A673 (cell line): Measurements from ENCODE around the gene ENTPD5. TPM values are rescaled to one million over a fixed set of nuclear protein-coding genes. Genes with fewer than 3 reads are reported as not detected.

Source experiments
- BruUV-seq: library from RNA; stranded (reverse); fragments of 400-500 nt; replicated peaks from 2 replicates; lab custom pipeline; 2021; lab: Mats Ljungman, UMichigan
- CTCF ChIA-PET: fragments of 300-600 bp; sonication (Branson Sonifier 250); formaldehyde crosslinking; loops from one replicate; lab custom pipeline; 2022; ENCODE audit warnings: antibody characterized with exemption; lab: Charles Lee
- POLR2A ChIA-PET: fragments of 300-600 bp; sonication (Branson Sonifier 250); formaldehyde crosslinking; loops from one replicate; lab custom pipeline; 2022; ENCODE audit warnings: antibody characterized with exemption; ENCODE audit not compliant: low non-redundant PET; lab: Charles Lee
- DNase-seq: peaks from one replicate; pipeline ENCODE4 v3.0.0-alpha.2; 2015; ENCODE audit warnings: low spot score
- H3K27ac ChIP-seq: fragments of 200-600 bp; sonication (generic); 2 replicates; pipeline ENCODE4 v1.5.1; 2016; ENCODE audit warnings: mixed run types, low read depth, mild to moderate bottlenecking, mixed read lengths, antibody characterized with exemption, low read length; ENCODE audit not compliant: poor library complexity, severe bottlenecking
- H3K27me3 ChIP-seq: fragments of 200-600 bp; sonication (generic); replicated peaks from 2 replicates; pipeline ENCODE4 v1.6.1; 2017; ENCODE audit warnings: mixed run types, low read depth, mild to moderate bottlenecking, mixed read lengths, antibody characterized with exemption, low read length; ENCODE audit not compliant: insufficient read depth, poor library complexity
- H3K36me3 ChIP-seq: fragments of 200-600 bp; sonication (generic); 2 replicates; pipeline ENCODE4 v1.6.1; 2016; ENCODE audit warnings: mixed run types, mild to moderate bottlenecking, mixed read lengths, antibody characterized with exemption, low read length; ENCODE audit not compliant: insufficient read depth, poor library complexity, severe bottlenecking
- H3K4me1 ChIP-seq: fragments of 200-600 bp; sonication (generic); 2 replicates; pipeline ENCODE4 v1.6.1; 2017; ENCODE audit warnings: mixed run types, mild to moderate bottlenecking, mixed read lengths, antibody characterized with exemption, low read length; ENCODE audit not compliant: insufficient read depth, poor library complexity, severe bottlenecking
- H3K4me3 ChIP-seq: fragments of 200-600 bp; sonication (generic); 2 replicates; pipeline ENCODE4 v1.5.1; 2016; ENCODE audit warnings: low read depth, mixed run types, mild to moderate bottlenecking, mixed read lengths, low read length; ENCODE audit not compliant: poor library complexity, severe bottlenecking
- H3K9me3 ChIP-seq: fragments of 200-600 bp; sonication (generic); 2 replicates; pipeline ENCODE4 v1.6.1; 2016; ENCODE audit warnings: mixed run types, low read depth, mild to moderate bottlenecking, mixed read lengths, antibody characterized with exemption, low read length; ENCODE audit not compliant: poor library complexity, severe bottlenecking
- EZH2 ChIP-seq: fragments of 200-600 bp; sonication (generic); IDR thresholded peaks from 2 replicates; pipeline ENCODE4 v1.6.1; 2017; ENCODE audit warnings: borderline replicate concordance, low read depth, mild to moderate bottlenecking, mixed read lengths, antibody characterized with exemption, low read length; ENCODE audit not compliant: poor library complexity, severe bottlenecking
- intact Hi-C: fragments of 100-400 bp; cut with micrococcal nuclease; formaldehyde crosslinking; loops from one replicate; pipeline ENCODE4 v1.10.0; 2022; ENCODE audit not compliant: unreplicated experiment
- total RNA-seq: library from RNA; stranded (reverse); gene quantifications from 2 replicates; pipeline ENCODE4 v1.2.3, GENCODE V29; 2021
- TF ChIP-seq, protein P1 (sequence below): fragments of 300-800, 200-600 bp; sonication (generic); conservative IDR thresholded peaks from 2 replicates; pipeline ENCODE4 v1.5.1; 2017; ENCODE audit warnings: low read depth, mild to moderate bottlenecking, antibody characterized with exemption, low read length, moderate library complexity, mixed read lengths

The ENTPD5 gene
- total RNA-seq, 1 experiment from 2014 or later, result 14.6 TPM

DNA sequence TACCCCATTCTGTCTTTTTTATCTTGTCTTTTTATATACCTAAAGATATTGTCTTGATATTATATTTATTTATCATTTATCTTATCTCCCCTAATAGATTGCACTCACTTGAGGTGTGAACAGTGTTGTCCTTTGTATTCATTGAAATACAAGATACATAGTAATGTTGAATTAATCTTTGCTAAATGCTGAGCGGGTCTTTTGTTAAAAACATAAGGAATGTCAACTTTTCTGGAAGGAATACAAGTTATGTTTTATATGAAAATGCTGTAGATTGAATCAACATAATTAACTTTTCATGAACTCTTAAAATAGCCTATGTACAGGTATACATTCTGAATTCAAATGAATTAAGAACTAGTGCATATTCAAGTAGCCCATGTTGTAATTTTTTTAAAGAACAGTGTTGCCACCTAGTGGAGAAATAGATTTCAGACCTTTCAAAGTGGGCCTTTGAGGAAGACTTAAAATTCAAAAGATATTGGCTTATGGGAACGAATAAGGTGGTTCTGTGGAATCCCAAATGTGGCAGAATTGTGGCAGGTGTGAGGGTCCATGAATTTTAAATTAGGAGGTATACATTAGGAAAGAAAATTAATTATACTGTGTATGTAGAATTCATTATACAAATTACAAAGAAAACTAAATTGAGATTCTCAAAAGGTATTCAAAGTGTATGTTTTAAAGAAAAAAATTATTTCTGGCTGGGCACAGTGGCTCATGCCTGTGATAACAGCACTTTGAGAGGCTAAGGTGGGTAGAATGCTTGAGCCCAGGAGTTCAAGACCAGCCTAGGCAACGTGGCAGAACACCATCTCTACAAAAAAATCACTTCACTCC is 19.2 kb upstream of the ENTPD5 start:
- intact Hi-C loops, result loop anchor here (2.0 to 5.0 kb wide), 2 partner anchors 309 to 531 kb away; no protein-coding TSS in a partner anchor
- peak; percentile 79 for DNase-seq
- Histone ChIP-seq H3K4me1 (no peaks in the 10 kb centered on the region), H3K4me3 (no peak overlapping the region), H3K36me3 (no peaks in the 10 kb centered on the region), H3K27ac (no peak overlapping the region), H3K27me3 (no peaks in the 10 kb centered on the region), H3K9me3 (no peaks in the 10 kb centered on the region)
- ChIA-PET POLR2A (no interaction called here), CTCF (interaction anchor here (0.6 kb wide), 1 partner anchor 187 kb away, joined by 6 read pairs; the partner anchor contains the start of gene PTGR2)
- TF ChIP-seq, protein P1, sequence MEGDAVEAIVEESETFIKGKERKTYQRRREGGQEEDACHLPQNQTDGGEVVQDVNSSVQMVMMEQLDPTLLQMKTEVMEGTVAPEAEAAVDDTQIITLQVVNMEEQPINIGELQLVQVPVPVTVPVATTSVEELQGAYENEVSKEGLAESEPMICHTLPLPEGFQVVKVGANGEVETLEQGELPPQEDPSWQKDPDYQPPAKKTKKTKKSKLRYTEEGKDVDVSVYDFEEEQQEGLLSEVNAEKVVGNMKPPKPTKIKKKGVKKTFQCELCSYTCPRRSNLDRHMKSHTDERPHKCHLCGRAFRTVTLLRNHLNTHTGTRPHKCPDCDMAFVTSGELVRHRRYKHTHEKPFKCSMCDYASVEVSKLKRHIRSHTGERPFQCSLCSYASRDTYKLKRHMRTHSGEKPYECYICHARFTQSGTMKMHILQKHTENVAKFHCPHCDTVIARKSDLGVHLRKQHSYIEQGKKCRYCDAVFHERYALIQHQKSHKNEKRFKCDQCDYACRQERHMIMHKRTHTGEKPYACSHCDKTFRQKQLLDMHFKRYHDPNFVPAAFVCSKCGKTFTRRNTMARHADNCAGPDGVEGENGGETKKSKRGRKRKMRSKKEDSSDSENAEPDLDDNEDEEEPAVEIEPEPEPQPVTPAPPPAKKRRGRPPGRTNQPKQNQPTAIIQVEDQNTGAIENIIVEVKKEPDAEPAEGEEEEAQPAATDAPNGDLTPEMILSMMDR, result peak; percentile 75
- TF ChIP-seq EZH2, result no peak
- no TSS peak for BruUV-seq

DNA sequence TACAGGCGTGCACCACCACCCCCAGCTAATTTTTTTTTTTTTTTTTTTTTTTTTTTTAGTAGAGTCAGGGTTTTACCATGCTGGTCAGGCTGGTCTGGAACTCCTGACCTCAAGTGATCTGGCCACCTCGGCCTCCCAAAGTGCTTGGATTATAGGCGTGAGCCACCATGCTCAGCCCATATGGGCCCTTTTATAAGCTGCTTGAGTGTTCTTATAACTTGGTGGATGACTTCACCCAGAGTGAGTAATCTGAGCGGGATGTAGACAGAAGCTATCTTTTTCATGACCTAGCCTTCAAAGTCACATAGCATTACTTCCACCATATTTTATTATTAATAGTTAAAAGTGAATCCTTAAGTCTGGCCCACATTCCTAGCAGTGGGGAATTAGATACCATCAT is 16.5 kb upstream of the ENTPD5 start:
- ChIA-PET POLR2A (no interaction called here), CTCF (interaction anchor here (0.6 kb wide), 1 partner anchor 128 kb away, joined by 4 read pairs; no protein-coding TSS in a partner anchor)
- Histone ChIP-seq H3K4me1 (no peaks in the 10 kb centered on the region), H3K27me3 (no peaks in the 10 kb centered on the region), H3K27ac (no peak overlapping the region), H3K36me3 (no peaks in the 10 kb centered on the region), H3K9me3 (no peaks in the 10 kb centered on the region), H3K4me3 (no peak overlapping the region)
- TF ChIP-seq, protein P1, result no peak
- TF ChIP-seq EZH2, result no peak
- no peak for DNase-seq
- BruUV-seq, result no TSS peak
- intact Hi-C loops, result loop anchor here (5.0 kb wide), 1 partner anchor 528 kb away; no protein-coding TSS in a partner anchor

DNA sequence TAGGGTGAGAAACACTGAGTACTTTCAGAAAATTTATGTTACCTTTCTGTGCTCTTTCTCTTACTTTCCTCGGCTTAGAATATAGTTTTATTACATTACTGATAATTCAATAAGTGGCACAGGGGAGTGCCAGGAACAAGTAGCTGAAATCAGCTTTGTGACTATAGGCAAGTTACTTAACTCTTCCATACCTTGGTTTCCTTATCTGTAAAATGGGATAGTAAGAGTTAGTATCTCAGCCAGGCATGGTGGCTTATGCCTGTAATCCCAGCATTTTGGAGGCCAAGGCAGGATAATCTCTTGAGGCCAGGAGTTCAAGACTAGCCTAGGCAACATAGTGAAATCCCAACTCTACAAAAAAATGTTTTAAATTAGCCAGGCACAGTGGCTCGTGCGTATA is 15.5 kb upstream of the ENTPD5 start:
- Histone ChIP-seq H3K36me3 (no peaks in the 10 kb centered on the region), H3K4me1 (no peaks in the 10 kb centered on the region), H3K4me3 (no peak overlapping the region), H3K9me3 (no peaks in the 10 kb centered on the region), H3K27ac (no peak overlapping the region), H3K27me3 (no peaks in the 10 kb centered on the region)
- DNase-seq, result no peak
- TF ChIP-seq, protein P1, result no peak
- no peak for TF ChIP-seq EZH2
- POLR2A ChIA-PET, result no interaction called here
- no TSS peak for BruUV-seq
- CTCF ChIA-PET, result no interaction called here
- intact Hi-C loops, result no loop called here
